PC-3 (cell line): ENCODE measurements around the gene CYFIP2. TPM values are rescaled to one million over a fixed set of nuclear protein-coding genes. Genes with fewer than 3 reads are reported as not detected.

Source experiments
- ATAC-seq: fragments of 200-7000 bp; cut with Tn5 transposase; 2 replicates; pipeline ENCODE4 v1.9.1; 2020; ENCODE audit warnings: mild to moderate bottlenecking, moderate library complexity
- BruUV-seq: library from RNA; stranded (reverse); fragments of 400-500 nt; replicated peaks from 2 replicates; lab custom pipeline; 2021; lab: Mats Ljungman, UMichigan
- CTCF ChIA-PET: fragments of 300-600 bp; sonication (Branson Sonifier 250); formaldehyde crosslinking; loops from one replicate; lab custom pipeline; 2022; ENCODE audit warnings: antibody characterized with exemption; lab: Charles Lee
- POLR2A ChIA-PET: fragments of 300-600 bp; sonication (Branson Sonifier 250); formaldehyde crosslinking; loops from one replicate; lab custom pipeline; 2022; ENCODE audit warnings: antibody characterized with exemption; ENCODE audit not compliant: unreplicated experiment; lab: Charles Lee
- DNase-seq: peaks from one replicate; pipeline ENCODE4 v3.0.0-alpha.2; 2015
- H2AFZ ChIP-seq: fragments of 300-600 bp; sonication (generic); 2 replicates; pipeline ENCODE4 v1.6.0; 2016; ENCODE audit warnings: antibody characterized with exemption, low read length
- H3F3A ChIP-seq: fragments of 300-600 bp; sonication (generic); one replicate; pipeline ENCODE4 v1.6.0; 2017; ENCODE audit warnings: antibody characterized with exemption, low read length, control low read depth, mild to moderate bottlenecking; ENCODE audit not compliant: unreplicated experiment
- H3K27ac ChIP-seq: fragments of 300-600 bp; sonication (generic); 2 replicates; pipeline ENCODE4 v1.5.1; 2016; ENCODE audit warnings: mild to moderate bottlenecking, low read length
- H3K27me3 ChIP-seq: fragments of 300-600 bp; sonication (generic); 2 replicates; pipeline ENCODE4 v1.6.1; 2016; ENCODE audit warnings: low read length, mixed read lengths
- H3K36me3 ChIP-seq: fragments of 300-600 bp; sonication (generic); 2 replicates; pipeline ENCODE4 v1.6.1; 2016; ENCODE audit warnings: low read depth, mixed run types, low read length, mixed read lengths
- H3K4me1 ChIP-seq: fragments of 300-600 bp; sonication (generic); 2 replicates; pipeline ENCODE4 v1.5.1; 2016; ENCODE audit warnings: low read length; ENCODE audit not compliant: insufficient read depth
- H3K4me2 ChIP-seq: fragments of 300-600 bp; sonication (generic); 2 replicates; pipeline ENCODE4 v1.6.0; 2016; ENCODE audit warnings: low read length
- H3K4me3 ChIP-seq: fragments of 300-600 bp; sonication (generic); 2 replicates; pipeline ENCODE4 v1.5.1; 2016; ENCODE audit warnings: mild to moderate bottlenecking, low read length, mixed read lengths
- H3K79me2 ChIP-seq: fragments of 300-600 bp; sonication (generic); 2 replicates; pipeline ENCODE4 v1.6.1; 2017; ENCODE audit warnings: low read length, mixed read lengths
- H3K9ac ChIP-seq: fragments of 300-600 bp; sonication (generic); 2 replicates; pipeline ENCODE4 v1.6.0; 2016; ENCODE audit warnings: mild to moderate bottlenecking, low read length
- H3K9me2 ChIP-seq: fragments of 300-600 bp; sonication (generic); replicated peaks from 2 replicates; pipeline ENCODE4 v1.6.1; 2016; ENCODE audit warnings: mixed run types, low read length, mixed read lengths
- H3K9me3 ChIP-seq: fragments of 300-600 bp; sonication (generic); 2 replicates; pipeline ENCODE4 v1.6.1; 2016; ENCODE audit warnings: low read length, mixed read lengths
- H4K20me1 ChIP-seq: fragments of 300-600 bp; sonication (generic); 2 replicates; pipeline ENCODE4 v1.6.1; 2016; ENCODE audit warnings: low read length, mixed read lengths
- EZH2 ChIP-seq: fragments of 300-600 bp; sonication (generic); IDR thresholded peaks from one replicate; pipeline ENCODE4 v1.6.1; 2017; ENCODE audit warnings: antibody characterized with exemption, mild to moderate bottlenecking, low read length; ENCODE audit not compliant: unreplicated experiment
- EZH2phosphoT487 ChIP-seq: fragments of 300-600 bp; sonication (generic); IDR thresholded peaks from 2 replicates; pipeline ENCODE4 v1.6.1; 2018; ENCODE audit warnings: mild to moderate bottlenecking, antibody characterized with exemption, low read length, borderline replicate concordance
- intact Hi-C: fragments of 100-400 bp; cut with micrococcal nuclease; formaldehyde crosslinking; loops from 2 replicates; pipeline ENCODE4 v1.9.0; 2023
- total RNA-seq: library from RNA; depleted of rRNA; stranded (reverse); fragments of >200 nt; gene quantifications from 2 replicates; pipeline ENCODE4 v1.2.3, GENCODE V29; 2014
- TF ChIP-seq, protein P1 (sequence below): fragments of 300-600 bp; sonication (generic); conservative IDR thresholded peaks from 2 replicates; pipeline ENCODE4 v1.5.1; 2017; ENCODE audit warnings: antibody characterized with exemption, low read depth, mild to moderate bottlenecking, low read length

CYFIP2 gene
- total RNA-seq, 1 experiment from 2014 or later: 36.0 TPM

DNA sequence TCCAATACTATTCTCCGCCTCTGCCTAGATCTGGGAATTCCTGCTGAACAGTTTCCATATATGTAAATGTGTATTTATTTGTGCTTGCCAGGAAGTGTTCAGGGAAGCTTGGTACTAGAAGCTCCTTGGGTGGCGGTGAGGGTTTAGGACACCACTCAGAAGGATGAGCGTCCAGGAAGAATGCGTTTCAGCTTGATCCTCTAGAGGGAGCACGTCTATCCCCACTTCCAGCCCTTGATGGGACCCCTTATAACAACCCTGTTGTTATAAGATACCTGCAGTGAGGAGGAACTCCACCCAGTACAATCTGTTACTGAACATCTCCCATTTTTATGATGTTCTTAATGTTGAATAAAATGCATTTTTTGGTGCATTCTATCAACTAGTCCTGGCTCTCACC is 88.9 kb downstream of the CYFIP2 start:
- intact Hi-C loops: no loop called here
- CTCF ChIA-PET: interaction anchor here (1.2 kb wide), 1 partner anchor 117 kb away, joined by 5 read pairs; no protein-coding TSS in a partner anchor
- H2AFZ ChIP-seq: no peak overlapping the region
- H3F3A ChIP-seq: no peaks in the 10 kb centered on the region
- H3K4me1 ChIP-seq: no peaks in the 10 kb centered on the region
- TF ChIP-seq EZH2: no peak
- TF ChIP-seq, protein P1, sequence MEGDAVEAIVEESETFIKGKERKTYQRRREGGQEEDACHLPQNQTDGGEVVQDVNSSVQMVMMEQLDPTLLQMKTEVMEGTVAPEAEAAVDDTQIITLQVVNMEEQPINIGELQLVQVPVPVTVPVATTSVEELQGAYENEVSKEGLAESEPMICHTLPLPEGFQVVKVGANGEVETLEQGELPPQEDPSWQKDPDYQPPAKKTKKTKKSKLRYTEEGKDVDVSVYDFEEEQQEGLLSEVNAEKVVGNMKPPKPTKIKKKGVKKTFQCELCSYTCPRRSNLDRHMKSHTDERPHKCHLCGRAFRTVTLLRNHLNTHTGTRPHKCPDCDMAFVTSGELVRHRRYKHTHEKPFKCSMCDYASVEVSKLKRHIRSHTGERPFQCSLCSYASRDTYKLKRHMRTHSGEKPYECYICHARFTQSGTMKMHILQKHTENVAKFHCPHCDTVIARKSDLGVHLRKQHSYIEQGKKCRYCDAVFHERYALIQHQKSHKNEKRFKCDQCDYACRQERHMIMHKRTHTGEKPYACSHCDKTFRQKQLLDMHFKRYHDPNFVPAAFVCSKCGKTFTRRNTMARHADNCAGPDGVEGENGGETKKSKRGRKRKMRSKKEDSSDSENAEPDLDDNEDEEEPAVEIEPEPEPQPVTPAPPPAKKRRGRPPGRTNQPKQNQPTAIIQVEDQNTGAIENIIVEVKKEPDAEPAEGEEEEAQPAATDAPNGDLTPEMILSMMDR: peak; percentile 81
- no peak for TF ChIP-seq EZH2phosphoT487
- H3K27ac ChIP-seq: no peak overlapping the region
- no peaks in the 10 kb centered on the region for H3K79me2 ChIP-seq
- BruUV-seq: no TSS peak
- peak; percentile 48 for DNase-seq
- peak; percentile 50; the same call in 1 of the 2 replicates for ATAC-seq
- no peaks in the 10 kb centered on the region for H3K36me3 ChIP-seq
- H3K9me2 ChIP-seq: no peaks in the 10 kb centered on the region
- H3K9me3 ChIP-seq: no peaks in the 10 kb centered on the region
- H3K9ac ChIP-seq: no peak overlapping the region
- no peak overlapping the region for H3K4me3 ChIP-seq
- no peaks in the 10 kb centered on the region for H4K20me1 ChIP-seq
- H3K4me2 ChIP-seq: no peak overlapping the region
- POLR2A ChIA-PET: no interaction called here
- H3K27me3 ChIP-seq: no peaks in the 10 kb centered on the region

DNA sequence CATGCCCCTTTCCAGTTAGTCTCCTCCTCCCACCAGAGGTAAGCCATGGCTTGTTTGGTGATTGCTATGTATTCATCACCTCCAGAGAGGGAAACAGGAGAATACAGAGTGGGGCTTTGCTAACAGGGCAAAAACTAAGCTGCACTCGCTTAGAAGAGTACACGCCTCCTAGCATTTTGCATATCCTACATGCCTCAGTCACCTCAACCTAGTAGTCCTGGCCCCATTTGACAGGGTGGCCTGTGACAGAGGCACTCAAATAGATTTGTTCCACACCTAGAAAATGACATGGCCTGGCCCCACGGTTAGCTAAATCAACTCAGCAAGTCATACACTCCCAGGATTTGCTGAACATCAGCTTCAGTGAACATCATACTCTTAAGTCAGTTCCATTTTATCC is 90.7 kb downstream of the CYFIP2 start:
- Histone ChIP-seq H3K36me3 (no peaks in the 10 kb centered on the region), H3K4me2 (no peak overlapping the region), H4K20me1 (no peaks in the 10 kb centered on the region), H3K27ac (no peak overlapping the region), H3K9ac (no peak overlapping the region), H3K4me1 (no peaks in the 10 kb centered on the region), H3K79me2 (no peaks in the 10 kb centered on the region), H3K9me2 (no peaks in the 10 kb centered on the region), H2AFZ (no peak overlapping the region), H3K27me3 (no peaks in the 10 kb centered on the region), H3K4me3 (no peak overlapping the region), H3K9me3 (no peaks in the 10 kb centered on the region), H3F3A (no peaks in the 10 kb centered on the region)
- CTCF ChIA-PET: interaction anchor here (0.5 kb wide), 1 partner anchor 31 kb away, joined by 3 read pairs; no protein-coding TSS in a partner anchor
- POLR2A ChIA-PET: no interaction called here
- BruUV-seq: no TSS peak
- no peak for TF ChIP-seq EZH2
- TF ChIP-seq, protein P1: no peak
- no peak for TF ChIP-seq EZH2phosphoT487
- ATAC-seq (no peak), DNase-seq (no peak)
- intact Hi-C loops: no loop called here

DNA sequence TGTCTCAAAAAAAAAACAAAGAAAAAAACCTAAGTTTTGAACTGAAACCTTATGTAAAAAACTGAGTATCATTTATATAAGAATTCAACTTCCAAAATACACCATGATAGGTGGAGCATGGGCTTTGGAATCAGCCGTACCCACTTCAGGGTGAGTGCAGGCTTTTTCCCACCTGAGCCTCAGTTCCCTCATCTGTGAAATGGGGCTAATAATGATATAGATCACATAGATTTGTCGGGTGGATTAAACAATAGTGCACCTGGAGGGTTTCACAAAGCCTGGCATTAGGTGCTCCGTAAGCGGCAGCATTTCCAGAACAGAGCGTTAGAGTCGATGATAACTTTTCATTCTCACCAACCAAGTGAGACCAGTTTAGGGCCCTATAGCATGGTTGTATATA is 91.9 kb downstream of the CYFIP2 start:
- Histone ChIP-seq H3K79me2 (no peaks in the 10 kb centered on the region), H3K4me1 (peaks cover 2% of the 10 kb centered on the region; the same call in 1 of the 2 replicates), H3K27ac (no peak overlapping the region), H3K9ac (no peak overlapping the region), H3K9me3 (no peaks in the 10 kb centered on the region), H3K9me2 (no peaks in the 10 kb centered on the region), H2AFZ (no peak overlapping the region), H3K36me3 (no peaks in the 10 kb centered on the region), H3K4me3 (no peak overlapping the region), H4K20me1 (no peaks in the 10 kb centered on the region), H3F3A (no peaks in the 10 kb centered on the region), H3K4me2 (no peak overlapping the region), H3K27me3 (no peaks in the 10 kb centered on the region)
- DNase-seq (no peak), ATAC-seq (no peak)
- POLR2A ChIA-PET: no interaction called here
- intact Hi-C loops: no loop called here
- TF ChIP-seq EZH2phosphoT487 (no peak), EZH2 (no peak)
- TF ChIP-seq, protein P1: no peak
- CTCF ChIA-PET: interaction anchor here (0.6 kb wide), 1 partner anchor 11 kb away, joined by 4 read pairs; no protein-coding TSS in a partner anchor
- no TSS peak for BruUV-seq
